Breast epithelium (tissue), 4 donors: ENCODE results near the gene ALDH1L1. TPM values are rescaled to one million over a fixed set of nuclear protein-coding genes. Genes with fewer than 3 reads are reported as not detected.

Experiments
- DNase-seq, 2 donors: peaks; one replicate each; pipeline ENCODE4 v3.0.0-alpha.2; 2019; ENCODE audit warnings: low spot score in 2 of 2
- H3K27ac ChIP-seq, 2 donors: fragments of 200-600 bp; sonication (generic) in 1 of 2; one replicate each; pipeline ENCODE4 v1.5.1; 2016 to 2019; ENCODE audit warnings: mild to moderate bottlenecking in 1 of 2
- H3K27me3 ChIP-seq, 2 donors: fragments of 200-600 bp; sonication (generic) in 1 of 2; one replicate each; pipeline versions ENCODE4 v1.5.1 to v1.6.0; 2017 to 2019; ENCODE audit warnings: control low read depth in 1 of 2, mild to moderate bottlenecking in 1 of 2
- H3K36me3 ChIP-seq: fragments of 200-600 bp; one replicate; pipeline ENCODE4 v1.5.1; 2019
- H3K4me1 ChIP-seq, 2 donors: fragments of 200-600 bp; sonication (generic); one replicate each; pipeline ENCODE4 v1.5.1; 2016 to 2019; ENCODE audit warnings: control low read depth in 1 of 2
- H3K4me3 ChIP-seq, 3 donors: fragments of 200-600 bp; sonication (generic); 1 replicate in 2 of 3; 2 replicates in 1 of 3; pipeline ENCODE4 v1.5.1; 2016 to 2019; ENCODE audit warnings: mild to moderate bottlenecking in 3 of 3, moderate library complexity in 2 of 3
- H3K9me3 ChIP-seq, 2 donors: fragments of 200-600 bp; sonication (generic) in 1 of 2; one replicate each; pipeline ENCODE4 v1.5.1; 2016 to 2019; ENCODE audit warnings: control low read depth in 1 of 2
- CTCF ChIP-seq, 3 donors: fragments of 450-650 bp; IDR thresholded peaks; one replicate each; pipeline ENCODE4 v1.5.1; 2016 to 2017; ENCODE audit warnings: antibody characterized with exemption in 3 of 3, mild to moderate bottlenecking in 3 of 3, moderate library complexity in 3 of 3
- POLR2A ChIP-seq: fragments of 450-650 bp; IDR thresholded peaks from one replicate; pipeline ENCODE4 v1.6.1; 2016; ENCODE audit warnings: antibody characterized with exemption, mild to moderate bottlenecking, moderate library complexity
- POLR2AphosphoS5 ChIP-seq, 3 donors: sonication (generic); formaldehyde crosslinking; IDR thresholded peaks; one replicate each; pipeline ENCODE4 v1.6.1; 2017; ENCODE audit warnings: antibody characterized with exemption in 3 of 3
- intact Hi-C: fragments of 100-400 bp; cut with DNase I; formaldehyde crosslinking; loops from one replicate; pipeline ENCODE4 v1.15.1; 2023; ENCODE audit warnings: low total_unique reads
- total RNA-seq, 3 donors: library from RNA; depleted of rRNA; stranded (reverse); fragments of >200 nt; gene quantifications; one replicate each; pipeline ENCODE4 v1.1.0, GENCODE V29; 2016

The ALDH1L1 gene
- total RNA-seq, 3 donors from 2014 or later: 10.8 to 88.3 (median 29.0) TPM

DNA sequence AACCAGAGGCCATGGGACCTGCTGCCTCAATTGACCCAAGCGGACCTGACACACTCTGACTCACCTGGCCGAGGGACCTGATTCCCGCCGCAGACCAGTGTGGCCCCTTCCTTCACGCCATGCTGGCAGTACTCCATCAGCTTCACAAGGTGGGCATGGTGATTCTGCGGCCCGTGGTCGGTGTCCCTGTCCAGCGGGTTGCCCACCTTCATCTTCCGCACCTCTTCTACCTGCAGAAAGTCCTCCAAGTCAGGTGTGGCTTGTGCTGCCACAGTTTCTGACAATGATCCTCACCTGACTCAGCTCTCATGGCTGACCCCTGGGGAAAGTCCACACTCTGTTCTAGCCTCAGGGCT lies 70.5 kb downstream of the ALDH1L1 start:
- TF ChIP-seq CTCF (IDR thresholded peaks at IDR 0.05) (no peak), POLR2A (no peak), POLR2AphosphoS5 (IDR thresholded peaks at IDR 0.05) (no peak)
- Histone ChIP-seq H3K27ac (no peak overlapping the region), H3K4me3 (no peak overlapping the region), H3K36me3 (no peaks in the 10 kb centered on the region), H3K9me3 (no peaks in the 10 kb centered on the region), H3K27me3 (no peaks in the 10 kb centered on the region), H3K4me1 (no peaks in the 10 kb centered on the region)
- intact Hi-C loops: no loop called here
- peak in 1 of 2 donors; percentile 13 for DNase-seq

DNA sequence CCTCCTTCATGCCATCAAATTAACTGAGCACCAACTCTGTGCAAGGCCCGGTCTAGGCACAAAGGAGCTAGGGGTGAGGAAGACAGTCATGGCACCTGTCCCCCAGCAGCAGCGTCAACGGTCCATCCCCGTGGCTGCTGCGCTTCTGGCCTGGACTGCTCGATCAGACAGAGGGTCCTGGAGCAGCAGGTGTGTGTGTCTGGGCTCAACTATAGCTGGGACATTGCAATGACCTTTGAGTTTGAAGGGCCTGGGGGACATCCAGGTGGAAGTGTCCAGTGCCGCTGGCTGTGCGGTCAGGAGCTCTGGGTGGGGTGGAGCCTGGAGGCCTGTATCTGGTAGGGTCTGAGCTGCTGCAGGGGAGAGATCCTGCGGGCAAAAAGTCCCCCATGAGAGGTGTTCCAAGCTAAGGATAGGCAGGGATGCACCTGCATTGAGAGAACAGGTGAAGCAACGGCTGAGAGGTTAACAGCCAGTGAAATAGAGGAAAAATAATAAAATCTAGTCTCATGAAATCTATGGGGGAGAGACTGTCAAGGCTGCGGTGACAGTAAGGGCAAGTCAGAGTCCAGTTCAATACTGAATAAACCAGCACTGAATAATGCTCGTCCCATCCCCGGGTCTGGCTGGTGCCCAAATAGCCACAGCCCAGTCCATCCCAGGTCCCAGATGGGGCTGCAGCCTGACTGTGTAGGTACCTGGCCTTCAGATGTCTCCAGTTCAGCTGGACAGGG lies 71.1 kb downstream of the ALDH1L1 start:
- no peak overlapping the region for H3K27ac ChIP-seq
- H3K36me3 ChIP-seq: no peaks in the 10 kb centered on the region
- no peaks in the 10 kb centered on the region for H3K9me3 ChIP-seq
- H3K4me1 ChIP-seq: no peaks in the 10 kb centered on the region
- no peak overlapping the region for H3K4me3 ChIP-seq
- no peaks in the 10 kb centered on the region for H3K27me3 ChIP-seq
- DNase-seq: peak in 1 of 2 donors; percentile 41
- TF ChIP-seq CTCF (IDR thresholded peaks at IDR 0.05) (no peak), POLR2A (no peak), POLR2AphosphoS5 (IDR thresholded peaks at IDR 0.05) (no peak)
- intact Hi-C loops: no loop called here

- Histone ChIP-seq H3K27ac (no peak overlapping the region), H3K36me3 (no peaks in the 10 kb centered on the region), H3K9me3 (no peaks in the 10 kb centered on the region), H3K27me3 (no peaks in the 10 kb centered on the region), H3K4me1 (no peaks in the 10 kb centered on the region), H3K4me3 (no peak overlapping the region)
- no peak for DNase-seq
- TF ChIP-seq POLR2A (no peak), POLR2AphosphoS5 (IDR thresholded peaks at IDR 0.05) (no peak), CTCF (IDR thresholded peaks at IDR 0.05) (no peak)
- intact Hi-C loops: no loop called here
Observed at GRCh38 chr3:126108676-126109050, 71.7 kb downstream of the ALDH1L1 start.

GRCh38 chr3:126107957-126108675 lies 72.3 kb downstream of the ALDH1L1 start:
- no peak overlapping the region for H3K4me3 ChIP-seq
- H3K27ac ChIP-seq: no peak overlapping the region
- H3K4me1 ChIP-seq: no peaks in the 10 kb centered on the region
- DNase-seq: peak in 1 of 2 donors; percentile 5
- no peaks in the 10 kb centered on the region for H3K9me3 ChIP-seq
- H3K27me3 ChIP-seq: no peaks in the 10 kb centered on the region
- intact Hi-C loops: no loop called here
- no peaks in the 10 kb centered on the region for H3K36me3 ChIP-seq
- TF ChIP-seq CTCF (IDR thresholded peaks at IDR 0.05) (no peak), POLR2AphosphoS5 (IDR thresholded peaks at IDR 0.05) (no peak), POLR2A (no peak)
